SK-N-MC (cell line): Measurements from ENCODE around the gene CACNA1F.

Experiments
- EZH2 ChIP-seq: fragments of 200-600 bp; sonication (generic); IDR thresholded peaks from one replicate; pipeline ENCODE4 v1.6.1; 2017; ENCODE audit warnings: antibody characterized with exemption
- FOXP2 ChIP-seq: optimal IDR thresholded peaks from 2 replicates; pipeline ENCODE3; 2011; ENCODE audit warnings: mild to moderate bottlenecking, moderate library complexity; ENCODE audit not compliant: insufficient read depth; ENCODE audit errors: extremely low read length, control extremely low read depth
- POLR2AphosphoS5 ChIP-seq: IDR thresholded peaks from 2 replicates; pipeline ENCODE4 v1.6.1; 2012; ENCODE audit warnings: mild to moderate bottlenecking, low read depth, low read length, borderline replicate concordance

DNA sequence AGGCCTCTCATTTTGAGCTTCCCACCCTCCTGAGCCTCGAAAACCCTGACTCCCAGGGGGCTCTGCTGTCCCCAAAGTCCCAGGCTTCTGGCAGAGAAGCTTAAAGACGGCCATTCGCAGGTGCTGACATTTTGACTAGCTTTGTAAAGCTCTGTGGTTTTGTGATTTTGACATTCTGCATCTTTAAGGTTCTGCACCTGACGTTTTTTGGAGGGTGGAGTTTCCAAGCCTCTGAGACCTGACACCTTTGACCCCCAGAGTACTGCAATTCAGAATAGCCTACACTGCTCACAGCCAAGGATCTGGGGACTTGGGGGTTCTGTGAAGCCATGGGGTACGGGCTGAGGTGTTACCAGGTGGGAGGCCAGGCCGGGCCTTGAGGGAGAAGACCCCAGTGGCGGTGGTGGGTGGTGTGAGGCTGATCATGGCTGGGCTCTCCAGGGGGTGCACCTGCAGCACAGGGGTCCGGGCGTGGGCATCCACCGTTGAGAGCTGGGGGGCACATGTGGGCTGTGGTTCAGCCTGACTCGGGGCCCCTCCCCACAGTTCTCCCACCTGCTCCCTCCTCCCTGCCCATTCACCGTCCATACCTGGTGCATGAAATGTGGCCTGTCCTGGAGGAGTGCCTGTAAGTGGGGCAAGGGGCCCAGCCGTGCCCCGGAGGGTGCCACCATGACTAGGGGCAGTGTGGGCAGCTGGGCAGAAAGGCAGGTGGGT lies 24.1 kb upstream of the CACNA1F start:
- TF ChIP-seq POLR2AphosphoS5 (no peak), EZH2 (no peak), FOXP2 (no peak)
